ENCODE results near the gene PLRG1.

DNA sequence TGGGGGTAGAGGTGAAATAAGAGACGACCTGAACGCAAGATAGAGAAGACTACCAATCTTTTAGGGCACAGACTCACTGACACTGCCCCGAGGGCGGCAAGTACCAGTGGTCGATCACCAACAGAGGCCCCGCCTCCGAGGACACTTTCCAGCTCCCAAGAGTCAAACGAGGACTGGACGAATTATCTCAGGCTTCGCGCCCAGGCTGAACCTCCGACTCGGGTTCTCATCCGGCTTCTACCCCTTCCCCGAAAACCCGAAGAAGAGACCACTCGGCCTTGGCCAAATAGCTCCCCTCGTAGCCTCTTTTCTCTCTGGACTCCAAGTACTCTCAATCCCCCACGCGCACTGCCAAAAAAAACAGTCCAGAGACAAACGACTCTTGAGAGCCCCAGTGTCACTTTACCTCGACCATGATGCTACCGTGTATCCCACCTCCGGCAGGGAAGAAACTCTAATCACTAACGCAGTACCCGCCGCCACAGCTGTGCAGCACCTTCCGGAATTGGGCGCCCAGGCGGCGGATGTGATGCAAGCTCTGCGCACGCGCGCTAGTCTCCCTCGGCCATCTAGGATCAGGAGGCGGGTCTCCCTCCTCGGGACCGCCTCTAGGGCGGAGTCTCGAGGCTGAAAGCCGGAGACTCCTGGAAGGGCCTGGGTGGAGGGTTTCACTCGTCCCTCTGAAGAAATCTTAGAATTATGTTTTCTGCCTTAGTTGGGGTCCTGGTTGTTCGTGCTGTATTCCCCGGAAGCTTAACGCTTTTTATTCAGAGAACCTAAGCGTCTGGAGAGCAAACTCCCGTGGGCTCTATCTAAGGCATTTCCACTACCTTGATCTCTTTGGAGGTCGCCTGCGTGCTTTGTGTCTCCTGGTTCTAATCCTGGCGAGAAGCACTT lies at the start of gene PLRG1:
- TF ChIP-seq CTCF (IDR thresholded peaks at IDR 0.05) = peak; percentile 26 to 75 (median 43)
- TF ChIP-seq EP300 (IDR thresholded peaks at IDR 0.05) = no peak
- peak; percentile 80 to 89 for TF ChIP-seq POLR2AphosphoS5 (IDR thresholded peaks at IDR 0.05)

All from upper lobe of left lung (tissue), 4 donors.